GM12878 (cell line): ENCODE data around the gene ZACN. TPM values are rescaled to one million over a fixed set of nuclear protein-coding genes. Genes with fewer than 3 reads are reported as not detected.

Experiments
- ATAC-seq: fragments of 200-7000 bp; cut with Tn5 transposase; 3 replicates; pipeline ENCODE4 v1.9.1; 2020; ENCODE audit warnings: mild to moderate bottlenecking, moderate library complexity
- BruUV-seq: library from RNA; stranded (reverse); fragments of 400-500 nt; replicated peaks from 2 replicates; lab custom pipeline; 2021; lab: Mats Ljungman, UMichigan
- CTCF ChIA-PET: fragments of 300-600 bp; sonication (Branson Sonifier 250); formaldehyde crosslinking; extraction: SDS; loops from one replicate; lab custom pipeline; 2021; ENCODE audit warnings: inconsistent platforms; lab: Yijun Ruan, JAX
- POLR2A ChIA-PET: fragments of 350-600 bp; formaldehyde crosslinking; extraction: SDS; loops from one replicate; lab custom pipeline; 2021; ENCODE audit warnings: inconsistent platforms; lab: Charles Lee
- RAD21 ChIA-PET: fragments of 300-600 bp; sonication (Branson Sonifier 250); formaldehyde crosslinking; loops from one replicate; lab custom pipeline; 2023; ENCODE audit warnings: antibody characterized with exemption; ENCODE audit not compliant: unreplicated experiment; lab: Charles Lee
- SMC1A ChIA-PET: fragments of 300-600 bp; sonication (Branson Sonifier 250); formaldehyde crosslinking; loops from one replicate; lab custom pipeline; 2023; ENCODE audit not compliant: unreplicated experiment, uncharacterized antibody; lab: Charles Lee
- DNase-seq: peaks from one replicate; pipeline ENCODE4 v3.0.0-alpha.2; 2011; ENCODE audit warnings: low read depth, low spot score
- FAIRE-seq: peaks from 3 replicates; lab custom pipeline; 2011; peaks lifted over from hg19 to GRCh38; lab: Jason Lieb, UNC
- H2AFZ ChIP-seq: 2 replicates; pipeline ENCODE4 v1.6.0; 2011; ENCODE audit warnings: low read depth, low read length, control low read depth; ENCODE audit not compliant: control insufficient read depth
- H3K27ac ChIP-seq: 2 replicates; pipeline ENCODE4 v1.5.1; 2011; ENCODE audit warnings: control low read depth; ENCODE audit not compliant: control insufficient read depth, insufficient read depth
- H3K27me3 ChIP-seq, 2 experiments: replicated peaks in 1 of 2; 2 replicates each; pipeline versions ENCODE4 v1.6.0 to v1.6.1; 2011; ENCODE audit warnings: low read length in 1 of 2; ENCODE audit not compliant: control insufficient read depth in 2 of 2, insufficient read depth in 2 of 2
- H3K36me3 ChIP-seq, 2 experiments: 2 replicates each; pipeline ENCODE4 v1.5.1; 2011; ENCODE audit warnings: low read length in 1 of 2; ENCODE audit not compliant: control insufficient read depth in 2 of 2, insufficient read depth in 2 of 2
- H3K4me1 ChIP-seq: 2 replicates; pipeline ENCODE4 v1.6.1; 2011; ENCODE audit warnings: mild to moderate bottlenecking, low read length, moderate library complexity, mixed read lengths; ENCODE audit not compliant: control insufficient read depth, insufficient read depth
- H3K4me2 ChIP-seq: 2 replicates; pipeline ENCODE4 v1.6.0; 2011; ENCODE audit warnings: control low read depth; ENCODE audit not compliant: control insufficient read depth, insufficient read depth
- H3K4me3 ChIP-seq: fragments of 200-600 bp; sonication (generic); 2 replicates; pipeline ENCODE4 v1.5.1; 2016
- H3K79me2 ChIP-seq: 2 replicates; pipeline ENCODE4 v1.6.0; 2011; ENCODE audit warnings: low read length; ENCODE audit not compliant: control insufficient read depth, insufficient read depth
- H3K9ac ChIP-seq: 2 replicates; pipeline ENCODE4 v1.8.0; 2011; ENCODE audit warnings: low read length, control low read depth, mixed read lengths; ENCODE audit not compliant: control insufficient read depth, insufficient read depth
- H3K9me3 ChIP-seq: replicated peaks from 3 replicates; pipeline ENCODE4 v1.5.1; 2011; ENCODE audit warnings: mild to moderate bottlenecking, low read length; ENCODE audit not compliant: control insufficient read depth, insufficient read depth
- H4K20me1 ChIP-seq: 2 replicates; pipeline ENCODE4 v1.6.0; 2011; ENCODE audit not compliant: control insufficient read depth, insufficient read depth
- EGR1 ChIP-seq, 2 experiments: IDR thresholded peaks; 1 replicate in 1 of 2; 2 replicates in 1 of 2; pipeline ENCODE4 v1.6.1; 2011 to 2012; ENCODE audit warnings: low read depth in 2 of 2, low read length in 2 of 2, borderline replicate concordance in 1 of 2, mild to moderate bottlenecking in 1 of 2, moderate library complexity in 1 of 2
- IRF5 ChIP-seq: fragments of 450-650 bp; IDR thresholded peaks from 2 replicates; pipeline ENCODE4 v1.6.1; 2017; ENCODE audit warnings: borderline replicate concordance
- SKIL ChIP-seq: fragments of 450-650 bp; IDR thresholded peaks from 2 replicates; pipeline ENCODE4 v1.6.1; 2017; ENCODE audit warnings: mild to moderate bottlenecking, low read depth, inconsistent platforms; ENCODE audit not compliant: poor library complexity, severe bottlenecking
- WGBS: methylation state at CpG from one replicate; pipeline ENCODE4 v1.1.6; 2016; ENCODE audit warnings: low lambda C conversion rate; ENCODE audit not compliant: insufficient replicate concordance, insufficient coverage; ENCODE audit errors: missing lambda C conversion rate; 5-methylcytosine and 5-hydroxymethylcytosine counted together
- in situ Hi-C: fragments of 300-500 bp; cut with MboI; formaldehyde crosslinking; loops from 9 replicates; pipeline ENCODE4 v1.14.3; 2018; ENCODE audit warnings: mixed read lengths
- intact Hi-C: fragments of 100-400 bp; cut with micrococcal nuclease; formaldehyde crosslinking; loops from one replicate; pipeline ENCODE4 v1.14.2; 2022; ENCODE audit not compliant: unreplicated experiment
- polyA plus RNA-seq, 11 experiments: library from polyadenylated mRNA; depleted of rRNA in 4 of 11; unstranded in 6 of 11; stranded (reverse) in 5 of 11; fragments of >200 nt; fragmentation: Nextera tagmentation in 4 of 11; fragmentation: Illumina TruSeq in 1 of 11; extraction: Ambion mirVana in 4 of 11; extraction: Trizol in 1 of 11; gene quantifications; 1 replicate in 1 of 11; 2 replicates in 10 of 11; pipeline versions ENCODE4 v1.2.1 to v1.2.3, GENCODE V29; 2011 to 2016; ENCODE audit warnings: inconsistent platforms in 2 of 11, missing spikeins in 2 of 11, low read depth in 1 of 11
- total RNA-seq, 4 experiments: library from RNA; depleted of rRNA in 3 of 4; stranded (reverse); fragments of >200 nt in 3 of 4; fragmentation: Illumina TruSeq in 1 of 4; extraction: Trizol in 1 of 4; gene quantifications; 2 replicates each; pipeline versions ENCODE4 v1.2.1 to v1.2.3, GENCODE V29; 2013 to 2021
- TF ChIP-seq, protein P1 (sequence below): fragments of 450-650 bp; IDR thresholded peaks from 2 replicates; pipeline ENCODE4 v1.6.1; 2014; ENCODE audit warnings: mild to moderate bottlenecking

Gene ZACN
- total and polyA plus RNA-seq, 10 of the 15 experiments (the other 5 are each of a cell fraction or from before 2014, with no cell fraction given) = 0.06 to 11.3 (median 0.47) TPM; not detected in 2

GRCh38 chr17:76111956-76112355, 33.0 kb downstream of the ZACN start:
- in situ Hi-C loops = no loop called here
- BruUV-seq = no TSS peak
- POLR2A ChIA-PET = interaction anchor here (0.5 kb wide), 2 partner anchors 108 to 147 kb away, joined by 3 to 8 read pairs; no protein-coding TSS in a partner anchor
- Histone ChIP-seq H3K27ac (no peak overlapping the region), H3K4me3 (no peak overlapping the region), H3K27me3 (no peaks in the 10 kb centered on the region), H3K4me2 (no peak overlapping the region), H2AFZ (no peak overlapping the region)
- WGBS = 45% methylated on average over 2 of the region's 2 CpGs
- SMC1A ChIA-PET = no interaction called here
- FAIRE-seq (no peak), ATAC-seq (no peak)
- CTCF ChIA-PET = interaction anchor here (1.4 to 18.3 kb wide), 3 partner anchors 8 to 168 kb away, joined by 4 to 316 read pairs (median 4); no protein-coding TSS in a partner anchor
- TF ChIP-seq IRF5 (no peak), EGR1 (IDR thresholded peaks at IDR 0.05; ENCODE audit: borderline replicate concordance in 1 of 2, low read depth in 2 of 2, low read length in 2 of 2) (no peak), SKIL (no peak)
- TF ChIP-seq, protein P1, sequence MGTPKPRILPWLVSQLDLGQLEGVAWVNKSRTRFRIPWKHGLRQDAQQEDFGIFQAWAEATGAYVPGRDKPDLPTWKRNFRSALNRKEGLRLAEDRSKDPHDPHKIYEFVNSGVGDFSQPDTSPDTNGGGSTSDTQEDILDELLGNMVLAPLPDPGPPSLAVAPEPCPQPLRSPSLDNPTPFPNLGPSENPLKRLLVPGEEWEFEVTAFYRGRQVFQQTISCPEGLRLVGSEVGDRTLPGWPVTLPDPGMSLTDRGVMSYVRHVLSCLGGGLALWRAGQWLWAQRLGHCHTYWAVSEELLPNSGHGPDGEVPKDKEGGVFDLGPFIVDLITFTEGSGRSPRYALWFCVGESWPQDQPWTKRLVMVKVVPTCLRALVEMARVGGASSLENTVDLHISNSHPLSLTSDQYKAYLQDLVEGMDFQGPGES = no peak
- TF ChIP-seq, all 136 proteins: peak for 0
- no peaks in the 10 kb centered on the region for H3K79me2 ChIP-seq
- RAD21 ChIA-PET = interaction anchor here (1.5 kb wide), 1 partner anchor 168 kb away, joined by 3 read pairs; no protein-coding TSS in a partner anchor
- H3K36me3 ChIP-seq = no peaks in the 10 kb centered on the region
- no peak overlapping the region for H3K9ac ChIP-seq
- no peak for DNase-seq
- H4K20me1 ChIP-seq = no peaks in the 10 kb centered on the region
- no peaks in the 10 kb centered on the region for H3K9me3 ChIP-seq
- intact Hi-C loops = no loop called here
- H3K4me1 ChIP-seq = no peaks in the 10 kb centered on the region
